Measurements from ENCODE around the gene KRTAP17-1.

The KRTAP17-1 gene

DNA sequence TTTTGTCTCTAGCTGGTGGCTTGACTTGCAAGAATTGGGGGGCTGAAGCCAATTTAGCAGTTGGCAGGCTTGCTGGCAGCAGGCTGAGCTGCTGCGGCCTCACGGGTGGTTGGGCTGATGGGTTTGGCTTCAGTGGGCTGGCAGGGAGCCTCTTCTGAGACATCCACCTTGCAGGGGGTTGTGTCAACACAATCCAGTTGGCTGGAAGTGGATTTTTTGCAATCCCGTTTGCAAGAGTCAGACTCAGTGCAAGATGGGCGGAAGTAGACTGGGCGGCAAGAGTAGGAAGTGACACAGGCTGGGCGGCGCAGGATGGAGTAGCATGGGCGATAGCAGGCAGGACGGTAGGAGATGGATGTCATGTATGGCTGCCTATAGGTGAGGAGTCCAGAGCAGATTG, 7.9 kb downstream of the KRTAP17-1 start:
- Histone ChIP-seq H3K9me3 (ENCODE audit: control insufficient read depth, low read length) (no peaks in the 10 kb centered on the region), H3K36me3 (ENCODE audit: control insufficient read depth, insufficient read depth, low read length) (no peaks in the 10 kb centered on the region), H3K27me3 (replicated peaks; ENCODE audit: control insufficient read depth, insufficient read depth, low read length, poor library complexity, severe bottlenecking) (no peaks in the 10 kb centered on the region), H3K4me3 (ENCODE audit: insufficient read depth, low read depth, low read length, poor library complexity, severe bottlenecking) (no peak overlapping the region), H3K4me1 (ENCODE audit: control insufficient read depth, insufficient read depth, low read length, poor library complexity, severe bottlenecking) (peaks cover 53% of the 10 kb centered on the region), H3K27ac (ENCODE audit: insufficient read depth, low read length, poor library complexity, severe bottlenecking) (peak overlapping the region; percentile 71)
- DNase-seq: no peak

DNA sequence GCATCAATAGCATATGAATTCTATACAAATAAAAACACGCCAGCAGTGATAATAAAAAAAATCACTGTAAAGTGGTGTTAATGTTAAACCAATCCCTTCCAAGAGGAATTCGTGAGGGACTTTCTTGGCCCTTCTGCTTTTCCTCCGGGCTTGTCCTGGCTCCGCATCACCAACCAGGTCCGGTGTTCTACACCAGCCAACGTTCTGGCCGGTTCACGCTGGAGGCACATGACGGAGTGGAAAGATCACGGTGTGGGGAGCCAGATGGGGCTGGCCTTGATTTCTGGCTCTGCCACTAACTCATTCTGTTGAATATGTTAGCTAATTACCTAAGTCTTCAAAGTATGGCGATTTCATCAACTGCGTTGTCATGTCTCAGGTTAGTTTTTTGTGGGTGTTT, 11.4 kb downstream of the KRTAP17-1 start:
- H3K27ac ChIP-seq (ENCODE audit: insufficient read depth, low read length, poor library complexity, severe bottlenecking): no peak overlapping the region
- H3K27me3 ChIP-seq (replicated peaks; ENCODE audit: control insufficient read depth, insufficient read depth, low read length, poor library complexity, severe bottlenecking): no peaks in the 10 kb centered on the region
- no peaks in the 10 kb centered on the region for H3K9me3 ChIP-seq (ENCODE audit: control insufficient read depth, low read length)
- H3K36me3 ChIP-seq (ENCODE audit: control insufficient read depth, insufficient read depth, low read length): no peaks in the 10 kb centered on the region
- H3K4me1 ChIP-seq (ENCODE audit: control insufficient read depth, insufficient read depth, low read length, poor library complexity, severe bottlenecking): peaks cover 31% of the 10 kb centered on the region
- DNase-seq: no peak
- no peak overlapping the region for H3K4me3 ChIP-seq (ENCODE audit: insufficient read depth, low read depth, low read length, poor library complexity, severe bottlenecking)

- H3K36me3 ChIP-seq (ENCODE audit: control insufficient read depth, insufficient read depth, low read length): no peaks in the 10 kb centered on the region
- H3K27ac ChIP-seq (ENCODE audit: insufficient read depth, low read length, poor library complexity, severe bottlenecking): no peak overlapping the region
- H3K4me1 ChIP-seq (ENCODE audit: control insufficient read depth, insufficient read depth, low read length, poor library complexity, severe bottlenecking): peaks cover 20% of the 10 kb centered on the region
- no peak for DNase-seq
- no peak overlapping the region for H3K4me3 ChIP-seq (ENCODE audit: insufficient read depth, low read depth, low read length, poor library complexity, severe bottlenecking)
- no peaks in the 10 kb centered on the region for H3K9me3 ChIP-seq (ENCODE audit: control insufficient read depth, low read length)
- no peaks in the 10 kb centered on the region for H3K27me3 ChIP-seq (replicated peaks; ENCODE audit: control insufficient read depth, insufficient read depth, low read length, poor library complexity, severe bottlenecking)
Measured at GRCh38 chr17:41302981-41303380, 12.5 kb downstream of the KRTAP17-1 start.

- no peaks in the 10 kb centered on the region for H3K9me3 ChIP-seq (ENCODE audit: control insufficient read depth, low read length)
- no peak for DNase-seq
- no peaks in the 10 kb centered on the region for H3K36me3 ChIP-seq (ENCODE audit: control insufficient read depth, insufficient read depth, low read length)
- no peaks in the 10 kb centered on the region for H3K27me3 ChIP-seq (replicated peaks; ENCODE audit: control insufficient read depth, insufficient read depth, low read length, poor library complexity, severe bottlenecking)
- no peak within 1 kb of the TSS for H3K27ac ChIP-seq (ENCODE audit: insufficient read depth, low read length, poor library complexity, severe bottlenecking)
- peaks cover 12% of the 10 kb centered on the region for H3K4me1 ChIP-seq (ENCODE audit: control insufficient read depth, insufficient read depth, low read length, poor library complexity, severe bottlenecking)
- no peak within 1 kb of the TSS for H3K4me3 ChIP-seq (ENCODE audit: insufficient read depth, low read depth, low read length, poor library complexity, severe bottlenecking)
Measured at GRCh38 chr17:41301916-41302901, 13.3 kb downstream of the KRTAP17-1 start, which contains the start of gene KRTAP29-1. Gene KRTAP29-1 (minus strand): TSS chr17:41302851. CDS start chr17:41302851, 0 bp downstream.

DNA sequence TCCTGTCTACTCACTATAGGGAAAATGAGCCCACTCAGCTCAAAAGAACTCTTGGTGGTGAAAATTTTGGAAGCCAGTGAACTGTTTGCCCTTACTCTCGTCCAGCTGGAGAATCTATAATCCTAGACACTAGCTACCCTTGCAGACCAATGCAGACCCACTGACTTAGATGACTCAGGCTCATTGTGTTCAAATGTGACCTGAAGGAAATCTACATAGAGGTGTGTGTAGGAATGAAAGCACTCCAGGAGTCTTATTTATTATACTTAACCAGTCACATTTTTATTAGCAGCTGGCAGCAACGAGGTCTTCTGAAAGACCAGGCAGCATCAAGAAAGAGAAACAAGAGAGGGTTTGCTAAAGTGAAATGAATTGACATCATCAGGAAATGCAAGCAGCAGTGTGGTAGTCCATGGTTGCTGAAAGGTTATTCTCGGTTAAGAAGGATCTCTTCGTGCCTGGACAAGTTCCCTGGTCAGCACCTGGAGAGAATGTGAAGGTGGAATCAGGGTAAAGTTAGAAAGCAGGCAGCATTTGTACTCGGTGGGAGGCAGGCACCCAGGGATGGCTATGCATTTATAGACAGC, 14.2 kb downstream of the KRTAP17-1 start:
- no peak overlapping the region for H3K27ac ChIP-seq (ENCODE audit: insufficient read depth, low read length, poor library complexity, severe bottlenecking)
- no peak for DNase-seq

DNA sequence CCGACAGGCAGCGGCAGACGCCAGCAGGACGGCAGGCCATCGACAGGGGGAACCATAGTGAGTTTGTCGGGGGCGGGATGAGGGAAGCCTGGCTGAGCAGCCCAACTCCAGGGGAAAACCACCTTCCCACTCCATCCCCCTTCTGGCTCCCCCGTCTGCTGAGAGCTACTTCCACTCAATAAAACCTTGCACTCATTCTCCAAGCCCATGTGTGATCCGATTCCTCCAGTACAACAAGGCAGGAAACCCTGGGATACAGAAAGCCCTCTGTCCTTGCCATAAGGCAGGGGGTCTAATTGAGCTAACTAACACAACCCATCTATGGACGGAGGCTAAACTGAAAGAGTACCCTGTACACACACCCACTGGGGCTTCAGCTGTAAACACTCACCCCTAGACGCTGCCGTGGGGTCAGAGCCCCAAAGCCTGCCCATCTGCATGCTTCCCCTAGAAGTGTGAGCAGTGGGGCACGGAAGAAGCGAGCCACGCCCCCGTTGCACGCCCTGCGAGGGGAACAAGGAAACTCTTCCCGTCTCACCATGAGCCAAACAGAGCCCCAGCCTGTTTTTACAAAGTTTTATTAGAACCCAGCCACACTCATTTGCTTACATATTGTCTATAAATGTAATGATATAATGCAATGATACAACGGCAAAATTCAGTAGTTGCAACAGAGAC, 16.9 kb downstream of the KRTAP17-1 start:
- no peaks in the 10 kb centered on the region for H3K36me3 ChIP-seq (ENCODE audit: control insufficient read depth, insufficient read depth, low read length)
- no peaks in the 10 kb centered on the region for H3K27me3 ChIP-seq (replicated peaks; ENCODE audit: control insufficient read depth, insufficient read depth, low read length, poor library complexity, severe bottlenecking)
- no peak overlapping the region for H3K4me3 ChIP-seq (ENCODE audit: insufficient read depth, low read depth, low read length, poor library complexity, severe bottlenecking)
- H3K9me3 ChIP-seq (ENCODE audit: control insufficient read depth, low read length): no peaks in the 10 kb centered on the region
- no peak overlapping the region for H3K27ac ChIP-seq (ENCODE audit: insufficient read depth, low read length, poor library complexity, severe bottlenecking)
- DNase-seq: no peak
- H3K4me1 ChIP-seq (ENCODE audit: control insufficient read depth, insufficient read depth, low read length, poor library complexity, severe bottlenecking): no peaks in the 10 kb centered on the region

More for the DNA sequence above, 14.2 kb downstream of the KRTAP17-1 start:
- H3K36me3 ChIP-seq (ENCODE audit: control insufficient read depth, insufficient read depth, low read length): no peaks in the 10 kb centered on the region
- no peak overlapping the region for H3K4me3 ChIP-seq (ENCODE audit: insufficient read depth, low read depth, low read length, poor library complexity, severe bottlenecking)
- peaks cover 3% of the 10 kb centered on the region for H3K4me1 ChIP-seq (ENCODE audit: control insufficient read depth, insufficient read depth, low read length, poor library complexity, severe bottlenecking)
- H3K9me3 ChIP-seq (ENCODE audit: control insufficient read depth, low read length): no peaks in the 10 kb centered on the region
- H3K27me3 ChIP-seq (replicated peaks; ENCODE audit: control insufficient read depth, insufficient read depth, low read length, poor library complexity, severe bottlenecking): no peaks in the 10 kb centered on the region

- no peak for DNase-seq
- H3K4me3 ChIP-seq (ENCODE audit: insufficient read depth, low read depth, low read length, poor library complexity, severe bottlenecking): no peak overlapping the region
- no peaks in the 10 kb centered on the region for H3K36me3 ChIP-seq (ENCODE audit: control insufficient read depth, insufficient read depth, low read length)
- no peaks in the 10 kb centered on the region for H3K4me1 ChIP-seq (ENCODE audit: control insufficient read depth, insufficient read depth, low read length, poor library complexity, severe bottlenecking)
- H3K27ac ChIP-seq (ENCODE audit: insufficient read depth, low read length, poor library complexity, severe bottlenecking): no peak overlapping the region
- H3K9me3 ChIP-seq (ENCODE audit: control insufficient read depth, low read length): no peaks in the 10 kb centered on the region
- H3K27me3 ChIP-seq (replicated peaks; ENCODE audit: control insufficient read depth, insufficient read depth, low read length, poor library complexity, severe bottlenecking): no peaks in the 10 kb centered on the region
Measured at GRCh38 chr17:41296846-41297245, 18.7 kb downstream of the KRTAP17-1 start.

GRCh38 chr17:41294016-41294415, 21.5 kb downstream of the KRTAP17-1 start:
- Histone ChIP-seq H3K36me3 (ENCODE audit: control insufficient read depth, insufficient read depth, low read length) (no peaks in the 10 kb centered on the region), H3K27me3 (replicated peaks; ENCODE audit: control insufficient read depth, insufficient read depth, low read length, poor library complexity, severe bottlenecking) (no peaks in the 10 kb centered on the region), H3K4me3 (ENCODE audit: insufficient read depth, low read depth, low read length, poor library complexity, severe bottlenecking) (no peak overlapping the region), H3K27ac (ENCODE audit: insufficient read depth, low read length, poor library complexity, severe bottlenecking) (no peak overlapping the region), H3K4me1 (ENCODE audit: control insufficient read depth, insufficient read depth, low read length, poor library complexity, severe bottlenecking) (no peaks in the 10 kb centered on the region), H3K9me3 (ENCODE audit: control insufficient read depth, low read length) (no peaks in the 10 kb centered on the region)
- no peak for DNase-seq

- no peak for DNase-seq
- H3K9me3 ChIP-seq (ENCODE audit: control insufficient read depth, low read length): no peaks in the 10 kb centered on the region
- no peaks in the 10 kb centered on the region for H3K27me3 ChIP-seq (replicated peaks; ENCODE audit: control insufficient read depth, insufficient read depth, low read length, poor library complexity, severe bottlenecking)
- no peaks in the 10 kb centered on the region for H3K36me3 ChIP-seq (ENCODE audit: control insufficient read depth, insufficient read depth, low read length)
- peaks cover 6% of the 10 kb centered on the region for H3K4me1 ChIP-seq (ENCODE audit: control insufficient read depth, insufficient read depth, low read length, poor library complexity, severe bottlenecking)
- no peak overlapping the region for H3K27ac ChIP-seq (ENCODE audit: insufficient read depth, low read length, poor library complexity, severe bottlenecking)
- no peak overlapping the region for H3K4me3 ChIP-seq (ENCODE audit: insufficient read depth, low read depth, low read length, poor library complexity, severe bottlenecking)
Measured at GRCh38 chr17:41287050-41287449, 28.5 kb downstream of the KRTAP17-1 start.
